Hepatic stellate cell (primary cell): ENCODE results near the gene TSHZ2.
"Not testable (repeated sequence)": the region's sequence is repeated elsewhere in the genome, so short reads cannot be mapped to it uniquely, and the experiment has no call there.

Experiments used
- DNase-seq: peaks from one replicate; pipeline ENCODE4 v3.0.0; 2011; ENCODE audit warnings: low spot score

TSHZ2 gene

GRCh38 chr20:53419693-53420460 is 447.7 kb downstream of the TSHZ2 start:
- DNase-seq: no peak

GRCh38 chr20:53421343-53421742 is 449.2 kb downstream of the TSHZ2 start:
- no peak for DNase-seq

- no peak for DNase-seq
Measured at GRCh38 chr20:53422039-53422438, 449.9 kb downstream of the TSHZ2 start.

GRCh38 chr20:53423587-53424146 is 451.5 kb downstream of the TSHZ2 start:
- DNase-seq: no peak

- DNase-seq: no peak
Measured at GRCh38 chr20:53425481-53425880, 453.3 kb downstream of the TSHZ2 start.

- DNase-seq: no peak
Measured at GRCh38 chr20:53425941-53426340, 453.8 kb downstream of the TSHZ2 start.

- no peak for DNase-seq
Measured at GRCh38 chr20:53426766-53427312, 454.7 kb downstream of the TSHZ2 start.

- no peak for DNase-seq
Measured at GRCh38 chr20:53427951-53428350, 455.8 kb downstream of the TSHZ2 start.

GRCh38 chr20:53428588-53428987 is 456.4 kb downstream of the TSHZ2 start:
- no peak for DNase-seq

- DNase-seq: no peak
Measured at GRCh38 chr20:53428996-53429395, 456.8 kb downstream of the TSHZ2 start.

GRCh38 chr20:53434662-53435061 is 462.5 kb downstream of the TSHZ2 start:
- DNase-seq: no peak

GRCh38 chr20:53436927-53437326 is 464.8 kb downstream of the TSHZ2 start:
- not testable (repeated sequence) for DNase-seq

- DNase-seq: no peak
Measured at GRCh38 chr20:53438368-53438767, 466.2 kb downstream of the TSHZ2 start.

- no peak for DNase-seq
Measured at GRCh38 chr20:53439046-53439445, 466.9 kb downstream of the TSHZ2 start.

- DNase-seq: no peak
Measured at GRCh38 chr20:53439616-53440015, 467.5 kb downstream of the TSHZ2 start.

GRCh38 chr20:53444401-53445149 is 472.4 kb downstream of the TSHZ2 start:
- no peak for DNase-seq

- no peak for DNase-seq
Measured at GRCh38 chr20:53445321-53445731, 473.2 kb downstream of the TSHZ2 start.

- DNase-seq: no peak
Measured at GRCh38 chr20:53445932-53446331, 473.8 kb downstream of the TSHZ2 start.

GRCh38 chr20:53447316-53447715 is 475.2 kb downstream of the TSHZ2 start:
- DNase-seq: no peak

- no peak for DNase-seq
Measured at GRCh38 chr20:53448426-53448825, 476.3 kb downstream of the TSHZ2 start.

GRCh38 chr20:53448875-53449274 is 476.7 kb downstream of the TSHZ2 start:
- no peak for DNase-seq

GRCh38 chr20:53453076-53453475 is 480.9 kb downstream of the TSHZ2 start:
- DNase-seq: no peak
